Liver (tissue), 3 donors: Measurements from ENCODE around the gene SLC6A7.

ENCODE experiments used
- CTCF ChIP-seq: fragments of 150-350 bp; IDR thresholded peaks from 2 replicates; pipeline ENCODE4 v1.5.1; 2017; ENCODE audit warnings: improper control_type of control experiment, low read depth, low read length; ENCODE audit not compliant: missing input control
- RXRA ChIP-seq, 2 donors: IDR thresholded peaks; 2 replicates each; pipeline ENCODE4 v1.6.1; 2017 to 2018; ENCODE audit warnings: antibody characterized with exemption in 2 of 2, mild to moderate bottlenecking in 1 of 2
- SP1 ChIP-seq: IDR thresholded peaks from 2 replicates; pipeline ENCODE4 v1.6.1; 2018; ENCODE audit warnings: antibody characterized with exemption, mild to moderate bottlenecking
- TAF1 ChIP-seq: conservative IDR thresholded peaks from 2 replicates; pipeline ENCODE4 v1.6.1; 2016; ENCODE audit warnings: antibody characterized with exemption, mild to moderate bottlenecking
- donor health status: healthy.
- donor health status: healthy.

GRCh38 chr5:150168864-150169263 is 21.0 kb upstream of the SLC6A7 start:
- TF ChIP-seq CTCF = no peak
- TF ChIP-seq RXRA (IDR thresholded peaks at IDR 0.05) = no peak
- TF ChIP-seq SP1 = no peak
- TF ChIP-seq TAF1 = no peak
